K562 (cell line): Measurements from ENCODE around the gene COL28A1. TPM values are rescaled to one million over a fixed set of nuclear protein-coding genes. Genes with fewer than 3 reads are reported as not detected.

Experiments
- ATAC-seq: fragments of 200-7000 bp; cut with Tn5 transposase; 3 replicates; pipeline ENCODE4 v1.9.1; 2020; ENCODE audit warnings: moderate library complexity
- BruUV-seq: library from RNA; stranded (reverse); fragments of 400-500 nt; replicated peaks from 2 replicates; lab custom pipeline; 2021; lab: Mats Ljungman, UMichigan
- CTCF ChIA-PET: fragments of 300-600 bp; formaldehyde crosslinking; extraction: SDS; loops from one replicate; lab custom pipeline; 2021; ENCODE audit warnings: low intra/inter-chr PET ratio; lab: Yijun Ruan, JAX
- POLR2A ChIA-PET: fragments of 300-600, 350-650 bp; sonication (Branson Sonifier 250); formaldehyde crosslinking; extraction: SDS; loops from one replicate; lab custom pipeline; 2021; ENCODE audit warnings: antibody characterized with exemption, inconsistent platforms; lab: Yijun Ruan, JAX
- DNase-seq, 4 experiments: peaks; one replicate each; pipeline versions ENCODE4 v3.0.0 to v3.0.0-alpha.2; 2011 to 2018; ENCODE audit warnings: low spot score in 3 of 4, mixed read lengths in 3 of 4; ENCODE audit errors: extremely low read depth in 1 of 4
- FAIRE-seq: peaks from 2 replicates; lab custom pipeline; 2011; peaks lifted over from hg19 to GRCh38; lab: Jason Lieb, UNC
- H2AFZ ChIP-seq: 2 replicates; pipeline ENCODE4 v1.6.0; 2011; ENCODE audit warnings: low read depth, low read length, control low read depth, inconsistent platforms
- H3K27ac ChIP-seq: fragments of 200-600 bp; 3 replicates; pipeline ENCODE4 v1.8.0; 2011; ENCODE audit warnings: low read depth, mild to moderate bottlenecking, control low read depth, inconsistent platforms, low read length, moderate library complexity, mixed read lengths; ENCODE audit errors: extremely low read depth
- H3K27me3 ChIP-seq, 2 experiments: fragments of 300-600 bp in 1 of 2; 2 replicates in 1 of 2; 3 replicates in 1 of 2; pipeline versions ENCODE4 v1.6.0 to v1.8.0; 2011; ENCODE audit warnings: inconsistent platforms in 2 of 2, low read length in 2 of 2, mild to moderate bottlenecking in 1 of 2, mixed read lengths in 1 of 2, moderate library complexity in 1 of 2; ENCODE audit not compliant: control insufficient read depth in 2 of 2, insufficient read depth in 2 of 2
- H3K36me3 ChIP-seq: fragments of 300-600 bp; 3 replicates; pipeline ENCODE4 v1.8.0; 2011; ENCODE audit warnings: mild to moderate bottlenecking, low read length, inconsistent platforms; ENCODE audit not compliant: control insufficient read depth, insufficient read depth
- H3K4me1 ChIP-seq, 2 experiments: fragments of 200-600 bp in 1 of 2; replicated peaks in 1 of 2; 2 replicates in 1 of 2; 3 replicates in 1 of 2; pipeline versions ENCODE4 v1.5.1 to v1.8.0; 2011; ENCODE audit warnings: inconsistent platforms in 2 of 2, low read length in 2 of 2, mild to moderate bottlenecking in 1 of 2, mixed read lengths in 1 of 2, moderate library complexity in 1 of 2; ENCODE audit not compliant: control insufficient read depth in 2 of 2, insufficient read depth in 2 of 2
- H3K4me2 ChIP-seq: 2 replicates; pipeline ENCODE4 v1.6.1; 2011; ENCODE audit warnings: low read length, control low read depth, inconsistent platforms, mixed read lengths; ENCODE audit not compliant: insufficient read depth
- H3K4me3 ChIP-seq: fragments of 200-600 bp; sonication (generic), shearing (Covaris generic); 2 replicates; pipeline ENCODE4 v1.5.1; 2016; ENCODE audit warnings: control low read depth, inconsistent platforms
- H3K79me2 ChIP-seq: fragments of 200-600 bp; 3 replicates; pipeline ENCODE4 v1.8.0; 2011; ENCODE audit warnings: low read length, inconsistent platforms; ENCODE audit not compliant: control insufficient read depth, insufficient read depth
- H3K9ac ChIP-seq, 2 experiments: 2 replicates each; pipeline versions ENCODE4 v1.6.0 to v1.6.1; 2011; ENCODE audit warnings: low read depth in 2 of 2, low read length in 2 of 2, control low read depth in 1 of 2, inconsistent platforms in 1 of 2, mild to moderate bottlenecking in 1 of 2, mixed read lengths in 1 of 2; ENCODE audit not compliant: insufficient read depth in 1 of 2
- H3K9me1 ChIP-seq: one replicate; pipeline ENCODE4 v1.6.0; 2011; ENCODE audit warnings: inconsistent platforms, mild to moderate bottlenecking, low read length, moderate library complexity; ENCODE audit not compliant: control insufficient read depth, insufficient read depth
- H3K9me3 ChIP-seq: replicated peaks from 2 replicates; pipeline ENCODE4 v1.5.1; 2011; ENCODE audit warnings: low read depth, low read length, inconsistent platforms; ENCODE audit not compliant: control insufficient read depth, insufficient read depth
- H4K20me1 ChIP-seq: replicated peaks from 2 replicates; pipeline ENCODE4 v1.6.1; 2011; ENCODE audit warnings: low read length, inconsistent platforms, mixed read lengths; ENCODE audit not compliant: control insufficient read depth, insufficient read depth
- ASH1L ChIP-seq: fragments of 450-650 bp; IDR thresholded peaks from 2 replicates; pipeline ENCODE4 v1.6.1; 2018; ENCODE audit warnings: borderline replicate concordance, mild to moderate bottlenecking, low read depth; ENCODE audit not compliant: partially characterized antibody
- CC2D1A ChIP-seq: fragments of 450-650 bp; IDR thresholded peaks from 2 replicates; pipeline ENCODE4 v1.6.1; 2017; ENCODE audit warnings: mild to moderate bottlenecking
- CHD2 ChIP-seq: IDR thresholded peaks from 2 replicates; pipeline ENCODE4 v1.6.1; 2011; ENCODE audit warnings: low read depth, low read length
- CUX1 ChIP-seq: fragments of 200-800 bp; sonication (Bioruptor generic); IDR thresholded peaks from 2 replicates; pipeline ENCODE4 v1.6.1; 2016; ENCODE audit warnings: missing genetic modification characterization, missing compliant biosample characterization
- GTF2F1 ChIP-seq: IDR thresholded peaks from 2 replicates; pipeline ENCODE4 v1.6.1; 2011; ENCODE audit warnings: low read depth, low read length, improper control_type of control experiment
- IRF2 ChIP-seq: sonication (generic); formaldehyde crosslinking; IDR thresholded peaks from 2 replicates; pipeline ENCODE4 v1.8.1; 2022; ENCODE audit warnings: mild to moderate bottlenecking, missing genetic modification reagents
- KAT8 ChIP-seq: fragments of 450-650 bp; IDR thresholded peaks from 2 replicates; pipeline ENCODE4 v1.6.1; 2016; ENCODE audit warnings: low read depth, mild to moderate bottlenecking
- PBX2 ChIP-seq, 2 experiments: IDR thresholded peaks in 1 of 2; conservative IDR thresholded peaks in 1 of 2; 2 replicates each; pipeline ENCODE4 v1.6.1; 2016; ENCODE audit warnings: low read depth in 2 of 2, mild to moderate bottlenecking in 1 of 2, missing compliant biosample characterization in 1 of 2, missing genetic modification characterization in 1 of 2, moderate library complexity in 1 of 2
- WGBS: fragments of 100-300 bp; shearing (Covaris generic); methylation state at CpG from one replicate; pipeline ENCODE4 v1.1.6; 2016; ENCODE audit warnings: low coverage, mixed read lengths; ENCODE audit not compliant: insufficient coverage; ENCODE audit errors: missing lambda C conversion rate; 5-methylcytosine and 5-hydroxymethylcytosine counted together
- in situ Hi-C: fragments of 300-500 bp; cut with MboI; formaldehyde crosslinking; loops from 4 replicates; pipeline ENCODE4 v1.15.0; 2018; ENCODE audit warnings: inconsistent platforms, mixed read lengths
- intact Hi-C: fragments of 100-400 bp; cut with micrococcal nuclease; formaldehyde crosslinking; loops from 2 replicates; pipeline ENCODE4 v1.14.2; 2022
- polyA plus RNA-seq, 8 experiments: library from polyadenylated mRNA; depleted of rRNA in 4 of 8; stranded (reverse) in 5 of 8; unstranded in 3 of 8; fragments of >200 nt; fragmentation: Nextera tagmentation in 2 of 8; fragmentation: Illumina TruSeq in 1 of 8; extraction: Ambion mirVana in 2 of 8; extraction: Trizol in 1 of 8; gene quantifications; 2 replicates each; pipeline versions ENCODE4 v1.2.1 to v1.2.3, GENCODE V29; 2011 to 2014; ENCODE audit warnings: inconsistent platforms in 1 of 8, missing spikeins in 1 of 8
- total RNA-seq, 7 experiments: library from RNA; depleted of rRNA in 6 of 7; stranded (reverse); fragments of >200 nt in 6 of 7; fragmentation: Illumina TruSeq in 2 of 7; extraction: Trizol in 2 of 7; gene quantifications; 2 replicates each; pipeline versions ENCODE4 v1.2.1 to v1.2.3, GENCODE V29; 2011 to 2021; ENCODE audit warnings: low replicate concordance in 1 of 7
- TF ChIP-seq, protein P1 (sequence below): fragments of 450-650 bp; formaldehyde crosslinking; IDR thresholded peaks from 2 replicates; pipeline ENCODE4 v1.4.0; 2022; ENCODE audit warnings: missing genetic modification characterization

Gene COL28A1
- total and polyA plus RNA-seq, 9 of the 15 experiments (the other 6 are each of a cell fraction or from before 2014, with no cell fraction given): 0.03 to 0.13 (median 0.05) TPM; not detected in 3

GRCh38 chr7:7329326-7329725, 206.3 kb downstream of the COL28A1 start:
- H2AFZ ChIP-seq: no peak overlapping the region
- in situ Hi-C loops: no loop called here
- 0% methylated on average over 1 of the region's 1 CpG for WGBS
- no peaks in the 10 kb centered on the region for H3K36me3 ChIP-seq
- ChIA-PET POLR2A (no interaction called here), CTCF (no interaction called here)
- H4K20me1 ChIP-seq: no peaks in the 10 kb centered on the region
- no peak for FAIRE-seq
- no peak for ATAC-seq
- no peak overlapping the region for H3K4me3 ChIP-seq
- H3K27me3 ChIP-seq: peaks cover 0 to 17% of the 10 kb centered on the region in 2 experiments; a peak in 2 of 5 replicates
- H3K27ac ChIP-seq: no peak overlapping the region
- no peaks in the 10 kb centered on the region for H3K4me1 ChIP-seq
- no peak overlapping the region for H3K4me2 ChIP-seq
- H3K9me1 ChIP-seq: no peaks in the 10 kb centered on the region
- H3K79me2 ChIP-seq: no peaks in the 10 kb centered on the region
- H3K9me3 ChIP-seq: no peaks in the 10 kb centered on the region
- no peak for DNase-seq
- intact Hi-C loops: no loop called here
- H3K9ac ChIP-seq: no peak overlapping the region
- no TSS peak for BruUV-seq
- TF ChIP-seq ASH1L (no peak), PBX2 (CRISPR knock-in tag; IDR thresholded peaks at IDR 0.05; ENCODE audit: low read depth) (no peak), PBX2 (tag; conservative IDR thresholded peaks at IDR 0.05; ENCODE audit: low read depth) (no peak), CC2D1A (no peak), KAT8 (no peak), CUX1 (no peak), CHD2 (no peak), GTF2F1 (no peak), IRF2 (CRISPR knock-in tag) (no peak)
- TF ChIP-seq, protein P1, sequence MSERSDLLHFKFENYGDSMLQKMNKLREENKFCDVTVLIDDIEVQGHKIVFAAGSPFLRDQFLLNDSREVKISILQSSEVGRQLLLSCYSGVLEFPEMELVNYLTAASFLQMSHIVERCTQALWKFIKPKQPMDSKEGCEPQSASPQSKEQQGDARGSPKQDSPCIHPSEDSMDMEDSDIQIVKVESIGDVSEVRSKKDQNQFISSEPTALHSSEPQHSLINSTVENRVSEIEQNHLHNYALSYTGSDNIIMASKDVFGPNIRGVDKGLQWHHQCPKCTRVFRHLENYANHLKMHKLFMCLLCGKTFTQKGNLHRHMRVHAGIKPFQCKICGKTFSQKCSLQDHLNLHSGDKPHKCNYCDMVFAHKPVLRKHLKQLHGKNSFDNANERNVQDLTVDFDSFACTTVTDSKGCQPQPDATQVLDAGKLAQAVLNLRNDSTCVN: no peak
